HG03097 (cell line): Measurements from ENCODE around the gene IP6K3.

ENCODE experiments used
- ATAC-seq: cut with Tn5 transposase; IDR thresholded peaks from one replicate; pipeline ENCODE4 v1.9.1; 2021; ENCODE audit not compliant: unreplicated experiment, low FRiP score

The IP6K3 gene

GRCh38 chr6:33744001-33744848, 2.5 kb downstream of the IP6K3 start:
- no peak for ATAC-seq

- ATAC-seq, result no peak
These were observed 3.9 kb downstream of the IP6K3 start for GRCh38 chr6:33742837-33743236.

- ATAC-seq, result no peak
These were observed 4.6 kb downstream of the IP6K3 start for GRCh38 chr6:33742092-33742491.

GRCh38 chr6:33740794-33741193, 5.9 kb downstream of the IP6K3 start:
- ATAC-seq, result no peak

- ATAC-seq, result no peak
These were observed 6.5 kb downstream of the IP6K3 start for GRCh38 chr6:33740204-33740608.

- no peak for ATAC-seq
These were observed 7.1 kb downstream of the IP6K3 start for GRCh38 chr6:33739571-33739970.

GRCh38 chr6:33738879-33739278, 7.8 kb downstream of the IP6K3 start:
- no peak for ATAC-seq

GRCh38 chr6:33738153-33738552, 8.6 kb downstream of the IP6K3 start:
- ATAC-seq, result no peak

GRCh38 chr6:33737267-33738026, 9.3 kb downstream of the IP6K3 start:
- no peak for ATAC-seq

GRCh38 chr6:33735216-33735615, 11.5 kb downstream of the IP6K3 start:
- ATAC-seq, result no peak

- no peak for ATAC-seq
These were observed 13.0 kb downstream of the IP6K3 start for GRCh38 chr6:33733709-33734007.

- no peak for ATAC-seq
These were observed 13.6 kb downstream of the IP6K3 start for GRCh38 chr6:33732817-33733708.

- no peak for ATAC-seq
These were observed 14.3 kb downstream of the IP6K3 start for GRCh38 chr6:33732385-33732784.

GRCh38 chr6:33731751-33732282, 14.9 kb downstream of the IP6K3 start:
- ATAC-seq, result no peak

- ATAC-seq, result no peak
These were observed 15.7 kb downstream of the IP6K3 start for GRCh38 chr6:33731035-33731434.

GRCh38 chr6:33730611-33731010, 16.1 kb downstream of the IP6K3 start:
- ATAC-seq, result no peak

- ATAC-seq, result no peak
These were observed 17.6 kb downstream of the IP6K3 start for GRCh38 chr6:33729059-33729458.

- no peak for ATAC-seq
These were observed 18.3 kb downstream of the IP6K3 start for GRCh38 chr6:33728438-33728837.

- ATAC-seq, result no peak
These were observed 18.8 kb downstream of the IP6K3 start for GRCh38 chr6:33727932-33728331.

- no peak for ATAC-seq
These were observed 19.6 kb downstream of the IP6K3 start for GRCh38 chr6:33727126-33727525.

GRCh38 chr6:33726696-33727095, 20.0 kb downstream of the IP6K3 start:
- no peak for ATAC-seq
